Activated CD4-positive, CD25-positive, alpha-beta regulatory T cell treated with anti-CD3 and anti-CD28 coated beads, Interleukin-2, amount 50 U/mL, for 24 hours (primary cell): Measurements from ENCODE around the gene REXO5.
"Not testable (repeated sequence)": the region's sequence is repeated elsewhere in the genome, so short reads cannot be mapped to it uniquely, and the experiment has no call there.

ENCODE experiments used
- ATAC-seq, 2 donors: fragments of 150-1000 bp; cut with Tn5 transposase; one replicate each; pipeline ENCODE4 v1.10.0; 2021; ENCODE audit warnings: mild to moderate bottlenecking in 1 of 2, moderate library complexity in 1 of 2

Gene REXO5

DNA sequence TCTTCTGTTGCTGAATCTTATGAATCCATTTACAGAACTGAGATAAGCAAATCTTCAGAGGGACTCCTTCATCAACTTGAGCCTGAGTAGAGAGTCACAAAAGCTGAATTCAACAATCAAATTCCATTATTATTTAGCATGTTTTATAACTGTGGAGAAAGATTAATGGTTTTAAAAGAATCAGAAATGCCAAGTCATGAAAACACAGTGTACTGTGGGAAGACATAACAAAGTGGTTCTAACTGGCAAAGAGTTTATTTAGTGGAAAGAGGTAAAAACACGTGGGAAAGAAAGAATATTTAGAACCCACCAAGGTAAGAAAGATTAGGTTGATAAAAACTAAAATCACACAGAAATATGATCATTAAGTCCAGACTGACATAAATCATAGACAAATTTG is 5.0 kb upstream of the REXO5 start:
- ATAC-seq, result no peak

DNA sequence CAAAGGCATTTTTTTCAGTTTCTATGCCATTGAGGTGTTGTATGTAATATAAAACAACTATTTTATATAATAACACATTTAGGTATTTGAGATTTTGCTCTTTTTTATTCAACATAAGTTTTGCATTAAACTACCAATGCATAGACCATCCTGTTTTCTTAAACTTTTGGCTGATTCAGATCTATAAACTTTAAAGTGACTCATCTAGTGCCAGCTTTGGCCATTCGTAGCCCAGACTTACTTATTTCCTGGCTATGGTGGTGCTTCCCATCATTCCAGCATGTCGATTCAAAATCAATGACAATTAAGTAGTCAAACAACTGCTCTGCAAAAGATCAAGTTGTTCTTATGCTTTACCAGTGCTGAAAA is 3.2 kb upstream of the REXO5 start:
- ATAC-seq, result no peak

DNA sequence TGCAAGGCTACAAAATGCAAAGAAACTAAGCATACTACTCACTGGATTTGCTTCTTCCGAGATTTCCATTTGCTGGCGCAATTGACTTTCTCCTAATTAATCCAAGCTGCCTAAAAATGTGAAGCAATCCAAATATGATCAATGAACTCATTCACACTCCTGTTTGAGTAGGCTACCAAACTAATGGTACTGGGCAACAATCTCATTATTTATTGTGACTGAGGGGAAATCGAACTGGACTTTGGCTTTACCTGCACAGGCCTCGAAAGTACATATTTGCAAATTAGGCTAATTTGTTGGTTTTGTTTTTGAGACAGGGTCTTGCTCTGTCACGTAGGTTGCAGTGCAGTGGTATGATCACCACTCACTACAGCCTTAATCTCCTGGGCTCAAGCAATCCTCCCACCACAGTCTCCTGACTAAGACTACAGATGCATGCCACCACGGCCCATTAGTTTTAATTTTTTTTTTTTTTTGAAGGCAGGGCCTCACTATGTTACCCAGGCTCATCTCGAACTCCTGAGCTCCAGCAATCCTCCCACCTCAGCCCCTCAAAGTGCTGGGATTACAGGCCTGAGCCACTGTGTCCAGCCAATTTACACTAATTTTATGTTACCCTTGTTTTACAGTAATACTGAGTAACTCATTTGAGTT is 2.6 kb upstream of the REXO5 start:
- no peak for ATAC-seq

DNA sequence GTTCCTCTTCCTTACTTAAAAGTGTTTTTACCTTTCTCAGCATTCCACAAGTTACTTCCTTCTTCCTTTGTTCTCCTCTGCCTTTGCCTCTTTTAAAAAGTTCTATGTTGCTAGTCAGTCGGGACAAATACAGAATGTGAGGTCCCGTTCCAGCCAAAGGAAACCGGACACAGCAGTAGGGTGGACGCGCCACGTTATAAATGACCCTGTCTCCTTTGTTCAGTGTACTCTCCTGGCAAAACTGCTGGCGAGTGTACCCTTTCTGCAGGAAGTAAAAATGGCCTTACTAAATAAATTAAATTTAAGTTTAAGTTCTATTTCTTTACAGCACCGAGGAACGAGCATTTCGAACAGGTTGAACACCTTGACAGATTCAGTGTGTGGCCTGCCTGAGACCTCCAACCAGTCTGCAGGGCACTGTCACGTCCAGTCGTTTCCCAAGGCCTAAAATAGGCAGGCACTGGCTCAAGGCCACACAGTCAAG is 601 bp upstream of the REXO5 start:
- not testable (repeated sequence) for ATAC-seq

DNA sequence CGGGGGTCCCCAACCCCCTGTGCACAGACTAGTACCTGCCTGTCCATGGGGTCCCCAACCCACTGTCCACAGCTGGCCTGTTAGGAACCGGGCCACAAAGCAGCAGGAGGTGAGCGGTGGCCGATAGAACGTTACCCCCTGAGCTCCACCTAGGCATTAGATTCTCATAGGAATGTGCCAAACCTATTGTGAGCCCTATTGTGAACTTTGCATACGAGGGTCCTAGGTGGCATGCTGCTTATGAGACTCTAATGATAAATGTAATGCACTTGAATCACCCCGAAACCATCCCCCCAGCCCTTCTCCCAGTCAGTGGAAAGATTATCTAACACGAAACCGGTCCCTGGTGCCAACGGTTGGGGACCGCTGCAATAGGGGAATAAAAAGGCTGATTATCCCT is 1.5 kb downstream of the REXO5 start:
- no peak for ATAC-seq

DNA sequence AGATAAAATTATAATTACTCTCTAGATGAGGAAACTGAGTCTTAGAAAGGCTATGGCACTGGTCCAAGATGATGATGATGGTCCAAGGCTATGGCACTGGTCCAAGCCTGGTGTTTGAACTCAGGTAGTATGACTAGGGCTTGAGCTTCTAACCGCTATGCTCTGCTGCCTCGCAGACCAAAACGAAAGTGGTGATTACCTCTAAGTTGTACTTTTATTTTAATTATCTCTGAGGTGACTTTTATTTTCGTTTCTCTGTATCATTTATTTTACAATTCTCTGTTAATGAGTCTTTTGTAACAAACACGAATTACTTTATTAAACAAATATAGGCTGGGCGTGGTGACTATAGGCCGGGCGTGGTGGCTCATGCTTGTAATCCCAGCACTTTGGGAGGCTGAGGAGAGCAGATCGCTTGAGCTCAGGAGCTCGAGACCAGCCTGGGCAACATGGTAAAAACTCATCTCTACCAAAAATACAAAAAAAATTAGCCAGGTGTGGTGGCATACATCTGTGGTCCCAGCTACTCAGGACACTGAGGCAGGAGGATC is 5.6 kb downstream of the REXO5 start:
- ATAC-seq, result no peak

DNA sequence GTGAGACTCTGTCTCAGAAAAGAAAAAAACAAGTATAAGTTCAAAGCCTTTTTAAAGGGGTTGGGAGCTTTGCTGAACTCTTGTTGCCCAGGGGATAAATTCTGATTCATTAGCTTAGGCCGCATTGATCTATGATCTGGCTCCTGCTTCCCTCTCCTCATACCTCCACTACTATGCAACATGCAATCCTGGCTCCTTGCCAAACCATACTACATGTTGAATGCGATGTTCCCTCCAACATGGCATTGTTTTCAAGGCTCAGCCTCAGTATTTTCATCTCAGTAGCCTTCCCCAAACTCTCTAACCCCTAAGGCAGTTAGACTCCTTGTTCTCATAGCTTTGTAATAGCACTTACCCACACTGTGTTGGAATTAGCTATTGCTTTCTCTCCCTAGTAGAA is 6.2 kb downstream of the REXO5 start:
- no peak for ATAC-seq

DNA sequence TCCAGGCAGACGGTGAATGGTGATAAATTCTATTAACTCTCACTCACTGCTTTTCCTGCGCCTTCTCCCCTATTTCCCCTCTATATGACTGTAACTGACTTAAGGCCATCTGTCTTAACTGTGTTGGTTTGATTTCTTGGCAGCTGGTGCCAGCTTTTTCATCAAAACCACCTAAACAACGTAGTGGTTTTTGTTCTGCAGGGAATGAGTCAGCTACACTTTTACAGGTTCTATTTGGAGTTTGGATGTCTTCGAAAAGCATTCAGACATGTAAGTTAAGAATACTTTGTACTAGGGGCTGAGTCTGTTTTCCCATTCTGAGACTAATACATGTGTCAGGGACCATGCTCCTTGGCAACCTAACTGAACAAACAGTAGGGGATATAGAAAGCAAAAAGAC is 8.5 kb downstream of the REXO5 start:
- ATAC-seq, result peak in 1 of 2 donors; percentile 17

DNA sequence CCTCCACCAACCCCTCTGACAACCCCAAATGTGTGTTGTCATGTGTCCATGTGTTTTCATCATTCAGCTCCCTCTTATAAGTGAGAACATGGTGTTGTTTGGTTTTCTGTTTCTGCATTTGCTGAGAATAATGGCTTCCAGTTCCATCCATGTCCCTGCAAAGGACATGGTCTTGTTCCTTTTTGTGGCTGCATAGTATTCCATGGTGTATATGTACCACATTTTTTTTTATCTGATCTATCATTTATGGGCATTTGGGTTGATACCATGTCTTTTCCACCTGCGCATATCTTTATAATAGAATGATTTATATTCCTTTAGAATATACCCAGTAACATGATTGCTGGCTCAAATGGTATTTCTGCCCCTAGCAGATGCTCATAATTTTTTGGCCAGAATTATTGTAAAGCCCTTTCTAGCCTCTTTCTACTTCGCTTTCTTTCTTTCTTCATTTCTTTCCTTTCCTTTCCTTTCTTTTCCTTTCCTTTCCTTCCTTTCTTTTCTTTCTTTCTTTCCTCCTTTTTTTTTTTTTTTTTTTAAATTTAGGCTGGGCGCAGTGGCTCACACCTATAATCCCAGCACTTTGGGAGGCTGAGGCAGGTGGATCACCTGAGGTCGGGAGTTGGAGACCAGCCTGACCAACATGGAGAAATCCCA is 12.7 kb downstream of the REXO5 start:
- ATAC-seq, result no peak

DNA sequence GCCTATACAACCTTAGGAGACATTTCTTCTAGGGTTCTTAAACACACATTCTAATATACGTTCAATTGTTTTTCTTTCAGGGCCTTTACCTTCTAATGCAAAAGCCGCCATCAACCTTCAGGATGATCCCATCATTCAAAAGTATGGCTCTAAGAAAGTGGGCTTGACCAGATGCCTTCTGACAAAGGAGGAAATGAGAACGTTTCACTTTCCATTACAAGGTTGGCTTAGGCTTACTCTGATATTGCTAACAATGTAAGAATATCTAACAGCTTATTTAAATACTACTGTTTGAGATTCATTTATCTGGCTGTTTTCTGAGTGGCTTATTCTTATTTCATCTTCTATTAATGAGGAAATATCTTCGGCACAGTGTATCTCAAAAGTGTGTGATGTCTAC is 15.4 kb downstream of the REXO5 start:
- no peak for ATAC-seq

DNA sequence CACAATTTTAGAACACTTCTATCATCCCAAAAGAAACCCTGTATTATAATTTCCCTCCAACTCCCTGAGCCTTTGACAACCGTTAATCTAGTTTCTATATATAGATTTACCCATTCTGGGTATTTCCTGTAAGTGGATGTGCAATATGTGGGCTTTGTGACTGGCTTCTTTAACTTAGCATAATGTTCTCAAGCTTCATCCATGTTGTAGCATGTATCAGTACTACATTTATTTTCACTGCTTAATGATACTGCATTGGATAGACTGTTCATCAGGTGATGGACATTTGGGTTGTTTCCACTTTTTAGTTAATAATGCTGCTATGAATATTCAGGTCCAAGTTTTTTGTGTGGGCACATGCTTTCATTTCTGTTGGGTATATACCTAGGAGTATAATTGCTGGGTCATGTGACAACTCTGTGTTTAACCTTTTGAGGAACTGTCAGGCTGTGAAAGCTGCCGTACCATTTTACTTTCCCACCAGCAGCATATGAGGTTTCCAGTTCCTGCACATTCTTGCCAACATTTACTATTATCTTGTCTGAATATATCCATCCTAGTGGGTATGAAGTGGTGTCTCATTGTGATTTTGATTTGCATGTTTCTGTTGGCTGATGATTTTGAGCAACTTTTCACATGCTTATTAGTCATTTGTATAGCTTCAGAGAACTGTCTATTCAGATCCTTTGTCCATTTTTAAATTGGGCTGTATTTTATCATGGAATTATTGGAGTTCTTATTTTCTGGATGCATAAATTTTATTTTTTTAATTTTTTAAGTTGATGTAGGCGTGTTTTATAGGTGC is 16.4 kb downstream of the REXO5 start:
- ATAC-seq, result no peak

DNA sequence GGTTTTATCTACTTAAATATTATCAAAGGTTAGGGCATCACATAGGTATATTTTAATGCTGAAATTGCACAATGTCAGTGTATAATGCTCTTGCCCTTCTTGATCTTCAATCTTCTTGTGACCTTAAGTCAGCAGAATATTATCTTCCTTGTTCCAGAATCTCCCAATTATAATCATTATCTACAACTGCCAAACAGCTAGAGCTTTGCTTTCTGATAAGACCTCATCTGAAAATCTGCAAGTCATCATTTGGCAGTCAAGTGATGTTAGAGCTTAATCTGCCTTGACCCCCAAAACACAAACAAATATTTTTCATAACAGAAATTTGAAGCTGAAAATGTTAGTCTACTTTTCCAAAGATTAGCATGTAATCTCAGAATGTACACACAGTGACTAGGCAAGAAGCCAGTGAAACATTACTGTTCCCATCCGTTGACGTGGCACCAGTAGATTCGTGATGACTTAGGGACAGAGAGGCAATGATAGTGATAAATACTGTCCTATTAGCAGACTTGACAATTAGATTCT is 19.8 kb downstream of the REXO5 start:
- no peak for ATAC-seq

DNA sequence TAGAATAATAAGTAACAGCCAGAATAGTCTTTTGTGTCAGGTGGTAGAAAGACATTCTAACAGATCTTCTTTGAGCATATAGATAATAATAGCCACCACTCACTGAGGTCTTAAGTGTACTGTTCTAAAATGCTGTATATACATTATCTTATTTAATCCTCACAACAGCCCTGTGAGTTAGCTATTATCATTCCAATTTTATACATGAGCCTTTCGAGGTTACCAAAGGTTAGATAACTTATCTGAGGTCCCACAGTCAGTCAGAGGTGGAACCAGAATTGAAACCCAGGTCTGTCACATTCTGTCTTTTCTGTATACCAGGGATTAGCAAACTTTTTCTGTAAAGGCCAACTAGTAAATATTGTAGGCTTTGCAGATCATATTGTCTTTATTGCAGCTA is 23.2 kb downstream of the REXO5 start:
- ATAC-seq, result no peak

DNA sequence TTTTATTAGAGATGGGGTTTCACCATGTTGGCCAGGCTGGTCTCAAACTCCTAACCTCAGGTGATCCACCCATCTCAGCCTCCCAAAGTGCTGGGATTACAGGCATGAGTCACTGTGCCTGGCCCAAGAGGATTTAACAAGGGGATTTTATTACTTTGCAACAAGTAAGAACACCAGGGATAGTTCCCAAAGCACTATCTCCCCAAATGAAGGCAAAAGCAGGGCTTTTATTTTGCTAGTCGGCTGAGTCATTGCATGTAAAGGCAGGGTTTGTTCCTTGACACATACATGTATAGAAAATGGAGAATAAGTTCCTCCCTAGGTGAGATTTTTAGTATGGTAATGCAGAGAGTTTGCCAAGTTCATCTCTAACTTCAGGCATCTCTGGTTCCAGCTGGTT is 24.0 kb downstream of the REXO5 start:
- ATAC-seq, result no peak

DNA sequence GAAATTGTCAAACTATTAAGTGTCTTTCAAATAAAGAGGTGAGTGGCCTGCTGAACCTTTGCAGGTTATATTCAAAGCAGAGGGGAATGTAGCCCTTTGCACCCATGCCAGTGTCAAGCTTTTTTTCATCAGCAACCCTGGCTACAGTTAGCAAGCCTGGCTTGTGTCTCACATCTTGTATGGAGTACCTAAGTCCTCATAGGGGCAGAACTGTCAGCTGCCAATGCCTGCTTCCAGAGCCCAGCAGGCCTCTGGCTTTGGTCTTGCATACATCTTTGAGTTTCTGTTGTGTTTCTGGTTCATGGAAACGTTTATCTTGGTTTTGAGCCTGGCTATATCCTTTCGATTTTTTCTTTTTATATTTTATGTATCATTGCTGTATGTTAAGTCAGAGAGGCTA is 26.8 kb downstream of the REXO5 start:
- no peak for ATAC-seq

DNA sequence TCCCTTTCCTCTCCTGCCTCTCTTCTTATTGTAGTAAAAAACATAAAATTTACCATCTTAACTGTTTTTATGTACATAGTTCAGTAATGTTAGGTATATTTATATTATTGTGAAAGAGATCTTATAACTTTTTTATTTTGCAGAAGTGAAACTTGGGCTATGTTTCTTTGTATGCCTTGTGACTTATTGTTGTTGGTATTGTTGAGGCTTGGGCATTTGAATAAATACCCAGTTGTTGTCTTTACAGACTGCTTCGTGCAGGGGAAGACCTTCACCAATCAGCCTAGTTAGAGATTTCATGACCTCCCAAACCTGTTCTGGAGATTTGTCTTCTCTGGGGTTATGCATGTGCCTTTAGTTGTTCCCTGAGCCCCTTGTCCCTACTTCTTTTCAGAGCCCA is 31.9 kb downstream of the REXO5 start:
- ATAC-seq, result no peak

DNA sequence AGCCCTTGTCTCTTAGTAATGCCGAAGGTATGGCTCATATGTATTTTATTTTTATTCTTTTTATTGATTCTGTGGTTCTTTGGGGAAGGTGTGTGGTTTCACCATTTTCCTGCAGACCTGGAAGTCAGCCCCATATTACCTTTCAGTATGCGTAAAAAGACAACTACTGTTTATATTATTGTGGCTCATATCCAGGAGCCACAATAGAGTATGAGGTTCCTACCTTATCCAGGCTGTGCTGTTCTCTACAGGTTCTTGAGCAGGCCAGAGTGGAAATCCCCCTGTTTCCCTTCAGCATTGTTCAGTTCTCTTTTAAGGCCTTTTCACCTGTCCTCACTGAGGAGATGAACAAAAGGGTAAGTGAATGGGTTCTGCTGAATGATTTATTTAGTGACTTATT is 33.2 kb downstream of the REXO5 start:
- ATAC-seq, result no peak

DNA sequence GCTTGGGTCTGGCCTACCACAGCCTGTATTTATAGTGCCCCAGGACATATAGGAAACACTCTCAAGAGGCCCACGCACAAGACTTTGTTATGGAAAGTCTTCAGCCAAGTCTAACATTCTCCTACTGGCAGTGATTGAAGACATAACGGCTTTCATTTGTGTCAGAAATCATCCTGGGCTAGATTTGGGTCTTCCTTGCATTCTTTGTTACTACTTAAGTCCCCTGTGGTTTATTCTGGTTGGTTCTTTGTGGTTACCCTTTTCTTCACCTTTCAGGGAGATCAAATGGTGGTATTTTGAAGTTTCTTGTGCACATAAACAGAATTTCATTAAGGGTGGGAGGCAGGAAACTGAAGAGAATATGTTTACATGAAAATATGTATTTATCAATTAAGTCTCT is 37.7 kb downstream of the REXO5 start:
- no peak for ATAC-seq

DNA sequence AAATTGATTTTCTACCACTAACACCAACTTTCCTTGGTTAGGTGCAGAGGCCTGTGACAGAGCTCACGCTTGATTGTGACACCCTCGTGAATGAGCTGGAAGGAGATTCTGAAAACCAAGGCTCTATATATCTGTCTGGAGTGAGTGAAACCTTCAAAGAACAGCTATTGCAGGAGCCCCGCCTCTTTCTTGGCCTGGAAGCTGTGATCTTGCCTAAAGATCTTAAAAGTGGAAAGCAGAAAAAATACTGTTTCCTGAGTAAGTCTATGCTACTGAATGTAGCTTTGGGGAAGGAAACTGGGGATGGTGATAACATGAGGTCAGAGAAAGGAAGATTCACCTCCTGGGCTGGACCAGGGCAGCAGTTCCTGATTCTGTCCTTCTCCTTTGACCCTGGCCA is 38.3 kb downstream of the REXO5 start:
- no peak for ATAC-seq

DNA sequence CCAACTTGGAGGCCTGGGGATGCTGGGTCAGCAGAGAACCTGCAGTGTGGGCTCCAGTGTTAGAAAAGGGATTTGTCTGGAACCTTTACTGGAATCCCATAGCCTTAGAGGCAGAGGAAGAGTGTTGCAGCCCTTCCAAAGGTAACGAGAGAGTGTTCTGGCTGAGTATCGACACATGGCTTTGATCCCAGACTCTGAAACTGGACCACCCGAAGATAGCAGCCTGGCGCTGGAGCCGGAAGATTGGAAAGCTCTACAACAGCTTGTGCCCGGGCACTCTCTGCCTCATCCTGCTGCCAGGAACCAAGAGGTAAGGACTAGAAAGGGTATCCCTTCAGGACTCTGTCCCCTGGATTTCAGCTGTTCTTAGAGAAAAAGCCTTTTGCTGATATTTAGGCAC is 39.7 kb downstream of the REXO5 start:
- ATAC-seq, result no peak

DNA sequence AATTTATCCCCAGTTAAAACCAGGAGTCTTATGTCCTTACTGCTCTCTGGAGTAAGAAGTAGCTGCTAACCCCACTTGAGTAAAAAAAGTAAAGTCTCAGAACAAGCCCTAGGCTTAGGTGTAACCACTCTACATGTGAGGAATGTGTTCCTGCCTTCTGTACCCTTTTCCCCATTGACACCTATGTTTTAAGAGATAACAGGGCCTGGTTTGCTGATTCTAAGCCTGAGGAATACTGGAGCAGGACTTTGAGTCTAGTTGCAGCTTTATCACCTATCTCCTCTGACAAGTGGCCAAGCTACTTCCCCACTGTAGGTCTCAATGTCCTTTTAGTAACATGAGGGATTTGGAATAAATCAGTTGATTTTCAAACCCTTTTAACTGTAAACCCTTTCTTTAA is 40.2 kb downstream of the REXO5 start:
- ATAC-seq, result no peak

DNA sequence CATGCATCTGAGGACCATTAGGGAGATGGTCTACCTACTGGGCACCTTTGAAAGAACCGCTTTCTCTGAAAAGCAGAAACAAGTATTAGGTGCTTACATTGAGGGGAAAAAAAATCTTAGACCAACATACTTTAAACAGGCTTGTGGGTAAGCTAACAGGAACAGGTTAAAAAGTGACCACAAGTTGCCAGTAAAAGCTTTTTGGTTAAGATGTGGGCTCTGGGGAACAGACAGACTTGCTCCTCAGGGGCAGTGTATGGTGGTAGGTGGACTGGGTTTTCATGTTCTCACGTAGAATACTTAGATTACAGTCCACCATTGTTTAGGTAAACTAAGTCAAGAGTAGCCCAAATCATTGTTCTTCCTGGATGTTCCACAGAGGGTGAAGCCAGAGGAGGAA is 41.2 kb downstream of the REXO5 start:
- ATAC-seq, result no peak

DNA sequence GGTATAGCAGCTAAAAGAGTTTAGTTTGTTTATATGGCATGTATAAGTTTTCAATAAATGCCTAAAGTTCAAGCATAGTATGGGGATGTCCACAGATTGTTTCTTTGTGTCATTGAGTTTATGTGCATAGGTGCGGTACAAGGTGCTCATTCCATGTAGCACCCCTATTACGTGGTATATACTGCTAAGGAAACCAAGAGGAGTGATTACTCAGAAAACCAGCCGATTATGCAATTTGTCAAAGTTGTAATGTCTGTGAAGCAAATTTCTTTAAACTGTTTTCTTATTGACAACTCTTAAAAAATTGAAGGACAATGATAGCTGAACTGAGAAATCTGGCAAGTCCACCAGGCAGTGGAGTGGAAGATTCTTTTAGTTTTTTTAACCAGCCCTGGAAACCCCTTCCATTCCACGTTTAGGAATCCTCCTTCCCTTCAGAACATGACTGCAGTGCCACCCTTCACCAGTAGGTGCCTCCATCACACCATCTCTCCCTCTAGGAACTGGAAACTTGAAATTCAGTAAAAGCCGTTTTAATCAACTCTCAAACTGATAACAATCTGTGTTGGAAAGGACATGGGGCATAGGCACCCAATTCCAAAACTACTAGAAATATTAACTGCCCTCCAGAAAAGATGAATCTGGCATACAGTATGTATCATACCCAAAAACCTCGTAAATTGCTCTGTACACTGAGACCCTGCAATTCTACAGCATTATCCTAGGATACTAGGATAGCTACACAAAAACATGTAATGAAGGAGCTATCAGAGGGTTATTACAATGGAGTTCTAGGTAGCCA is 43.5 kb downstream of the REXO5 start:
- ATAC-seq, result peak in 1 of 2 donors; percentile 13
